IMR-90 (cell line): Measurements from ENCODE around the gene TIMM50. TPM values are rescaled to one million over a fixed set of nuclear protein-coding genes. Genes with fewer than 3 reads are reported as not detected.

Experiments used
- ATAC-seq: fragments of 200-7000 bp; cut with Tn5 transposase; 2 replicates; pipeline ENCODE4 v1.9.1; 2020; ENCODE audit warnings: low read depth, mild to moderate bottlenecking, moderate library complexity
- BruUV-seq: library from RNA; stranded (reverse); fragments of 400-500 nt; replicated peaks from 2 replicates; lab custom pipeline; 2021; lab: Mats Ljungman, UMichigan
- CTCF ChIA-PET: fragments of 300-600 bp; formaldehyde crosslinking; extraction: SDS; loops from one replicate; lab custom pipeline; 2021; ENCODE audit warnings: antibody characterized with exemption; lab: Yijun Ruan, JAX
- POLR2A ChIA-PET: fragments of 300-600 bp; sonication (Branson Sonifier 250); formaldehyde crosslinking; loops from one replicate; lab custom pipeline; 2022; ENCODE audit warnings: antibody characterized with exemption; ENCODE audit not compliant: unreplicated experiment; lab: Charles Lee
- DNase-seq: peaks from one replicate; pipeline ENCODE4 v3.0.0; 2013
- H2AFZ ChIP-seq: replicated peaks from 2 replicates; pipeline ENCODE3; 2013; ENCODE audit warnings: low read length, mild to moderate bottlenecking; ENCODE audit not compliant: poor library complexity
- H2AK5ac ChIP-seq: 2 replicates; pipeline ENCODE4 v1.6.1; 2013; ENCODE audit warnings: low read depth, low read length, inconsistent platforms
- H2AK9ac ChIP-seq: replicated peaks from 2 replicates; pipeline ENCODE3; 2013; ENCODE audit warnings: mild to moderate bottlenecking, low read depth, low read length, moderate library complexity; ENCODE audit not compliant: poor library complexity
- H2BK120ac ChIP-seq: 2 replicates; pipeline ENCODE4 v1.6.1; 2013; ENCODE audit warnings: low read depth, low read length, inconsistent platforms
- H2BK15ac ChIP-seq: 3 replicates; pipeline ENCODE4 v1.6.1; 2013; ENCODE audit warnings: low read depth, low read length, inconsistent platforms
- H2BK20ac ChIP-seq: 2 replicates; pipeline ENCODE4 v1.6.1; 2013; ENCODE audit warnings: low read depth, mild to moderate bottlenecking, inconsistent platforms, low read length, moderate library complexity
- H2BK5ac ChIP-seq: 2 replicates; pipeline ENCODE4 v1.6.1; 2013; ENCODE audit warnings: mild to moderate bottlenecking, low read depth, low read length, inconsistent platforms; ENCODE audit not compliant: poor library complexity, severe bottlenecking
- H3K14ac ChIP-seq: replicated peaks from 2 replicates; pipeline ENCODE4 v1.6.1; 2013; ENCODE audit warnings: low read depth, low read length, inconsistent platforms
- H3K18ac ChIP-seq: 2 replicates; pipeline ENCODE4 v1.6.1; 2013; ENCODE audit warnings: low read depth, low read length, control low read depth
- H3K23ac ChIP-seq: 2 replicates; pipeline ENCODE4 v1.6.1; 2013; ENCODE audit warnings: low read depth, low read length, inconsistent platforms
- H3K27ac ChIP-seq: 2 replicates; pipeline ENCODE4 v1.5.1; 2013; ENCODE audit warnings: mild to moderate bottlenecking, control low read depth, low read length; ENCODE audit not compliant: insufficient read depth
- H3K27me3 ChIP-seq: 2 replicates; pipeline ENCODE4 v1.6.1; 2013; ENCODE audit warnings: low read length; ENCODE audit not compliant: control insufficient read depth, insufficient read depth
- H3K36me3 ChIP-seq: 2 replicates; pipeline ENCODE4 v1.6.1; 2013; ENCODE audit warnings: low read length, mixed read lengths; ENCODE audit not compliant: control insufficient read depth, insufficient read depth
- H3K4ac ChIP-seq: 2 replicates; pipeline ENCODE4 v1.6.1; 2013; ENCODE audit warnings: low read depth, low read length, inconsistent platforms
- H3K4me1 ChIP-seq: 2 replicates; pipeline ENCODE4 v1.6.1; 2013; ENCODE audit warnings: low read length, mixed read lengths; ENCODE audit not compliant: control insufficient read depth, insufficient read depth
- H3K4me2 ChIP-seq: 2 replicates; pipeline ENCODE4 v1.6.1; 2013; ENCODE audit warnings: low read depth, mild to moderate bottlenecking, control low read depth, low read length, moderate library complexity
- H3K4me3 ChIP-seq: 2 replicates; pipeline ENCODE4 v1.5.1; 2013; ENCODE audit warnings: low read depth, mild to moderate bottlenecking, control low read depth, low read length, moderate library complexity; ENCODE audit not compliant: insufficient read depth
- H3K56ac ChIP-seq: 2 replicates; pipeline ENCODE4 v1.6.1; 2013; ENCODE audit warnings: low read length, inconsistent platforms; ENCODE audit not compliant: insufficient read depth; ENCODE audit errors: extremely low read depth
- H3K79me1 ChIP-seq, 2 experiments: 2 replicates each; pipeline ENCODE4 v1.6.1; 2013; ENCODE audit warnings: low read length in 2 of 2, inconsistent platforms in 1 of 2, low read depth in 1 of 2
- H3K9ac ChIP-seq: 2 replicates; pipeline ENCODE4 v1.6.1; 2013; ENCODE audit warnings: low read depth, low read length, control low read depth
- H3K9me1 ChIP-seq: 2 replicates; pipeline ENCODE4 v1.6.1; 2013; ENCODE audit warnings: low read length, inconsistent platforms; ENCODE audit not compliant: insufficient read depth
- H3K9me3 ChIP-seq: 2 replicates; pipeline ENCODE4 v1.6.1; 2013; ENCODE audit warnings: low read length; ENCODE audit not compliant: control insufficient read depth, insufficient read depth
- H4K20me1 ChIP-seq: 2 replicates; pipeline ENCODE4 v1.6.1; 2013; ENCODE audit warnings: low read length, inconsistent platforms; ENCODE audit not compliant: insufficient read depth
- H4K5ac ChIP-seq: 2 replicates; pipeline ENCODE4 v1.6.1; 2013; ENCODE audit warnings: mild to moderate bottlenecking, low read depth, low read length, control low read depth
- H4K8ac ChIP-seq, 2 experiments: 2 replicates each; pipeline ENCODE4 v1.6.1; 2013; ENCODE audit warnings: low read depth in 2 of 2, low read length in 2 of 2, control low read depth in 1 of 2, inconsistent platforms in 1 of 2
- H4K91ac ChIP-seq: 2 replicates; pipeline ENCODE4 v1.6.1; 2013; ENCODE audit warnings: low read depth, low read length, inconsistent platforms; ENCODE audit not compliant: insufficient read depth
- BHLHE40 ChIP-seq: fragments of 150-350 bp; IDR thresholded peaks from 2 replicates; pipeline ENCODE4 v1.6.1; 2016; ENCODE audit warnings: mild to moderate bottlenecking, low read depth, low read length
- CEBPB ChIP-seq: IDR thresholded peaks from 2 replicates; pipeline ENCODE4 v1.6.1; 2012; ENCODE audit warnings: low read depth, low read length, improper control_type of control experiment
- CHD1 ChIP-seq: IDR thresholded peaks from 2 replicates; pipeline ENCODE4 v1.6.1; 2012; ENCODE audit warnings: low read depth, low read length, improper control_type of control experiment
- FOS ChIP-seq: fragments of 150-350 bp; IDR thresholded peaks from 2 replicates; pipeline ENCODE4 v1.6.1; 2016; ENCODE audit warnings: low read depth, low read length
- MAFK ChIP-seq: IDR thresholded peaks from 2 replicates; pipeline ENCODE4 v1.6.1; 2012; ENCODE audit warnings: low read depth, low read length, improper control_type of control experiment
- MAZ ChIP-seq: IDR thresholded peaks from 2 replicates; pipeline ENCODE4 v1.6.1; 2012; ENCODE audit warnings: low read depth, mild to moderate bottlenecking, low read length, improper control_type of control experiment, moderate library complexity, borderline replicate concordance
- MXI1 ChIP-seq: IDR thresholded peaks from 2 replicates; pipeline ENCODE4 v1.6.1; 2012; ENCODE audit warnings: low read depth, mild to moderate bottlenecking, low read length, moderate library complexity, borderline replicate concordance
- NFE2L2 ChIP-seq: fragments of 150-350 bp; IDR thresholded peaks from 2 replicates; pipeline ENCODE4 v1.6.1; 2016; ENCODE audit warnings: low read depth, mild to moderate bottlenecking, low read length
- POLR2A ChIP-seq: IDR thresholded peaks from 2 replicates; pipeline ENCODE4 v1.6.1; 2012; ENCODE audit warnings: mild to moderate bottlenecking, low read depth, low read length
- RAD21 ChIP-seq: IDR thresholded peaks from 2 replicates; pipeline ENCODE4 v1.6.1; 2012; ENCODE audit warnings: low read length, improper control_type of control experiment
- RCOR1 ChIP-seq: IDR thresholded peaks from 2 replicates; pipeline ENCODE4 v1.6.1; 2012; ENCODE audit warnings: mild to moderate bottlenecking, low read length, improper control_type of control experiment; ENCODE audit not compliant: insufficient replicate concordance
- RFX5 ChIP-seq: IDR thresholded peaks from 2 replicates; pipeline ENCODE4 v1.8.0; 2012; ENCODE audit warnings: low read depth, mild to moderate bottlenecking, low read length, moderate library complexity
- SMC3 ChIP-seq: fragments of 150-350 bp; IDR thresholded peaks from 2 replicates; pipeline ENCODE4 v1.6.1; 2016; ENCODE audit warnings: low read depth, mild to moderate bottlenecking, antibody characterized with exemption, low read length, moderate library complexity
- WGBS, 2 experiments: methylation state at CpG; one replicate each; pipeline versions ENCODE4 v1.1.5 to v1.1.7; 2013; ENCODE audit warnings: missing lambda C conversion rate in 2 of 2; ENCODE audit not compliant: insufficient read length in 1 of 2; ENCODE audit errors: extremely low coverage in 2 of 2; 5-methylcytosine and 5-hydroxymethylcytosine counted together
- dilution Hi-C: fragments of 300-500 bp; cut with HindIII; formaldehyde crosslinking; loops from one replicate; pipeline ENCODE4 v1.14.3; 2018; ENCODE audit warnings: low sequenced_read_pairs; ENCODE audit not compliant: unreplicated experiment
- in situ Hi-C: fragments of 300-500 bp; cut with MboI; formaldehyde crosslinking; loops from 3 replicates; pipeline ENCODE4 v1.14.3; 2019; ENCODE audit warnings: low sequenced_read_pairs, inconsistent platforms, mixed read lengths
- intact Hi-C: fragments of 100-400 bp; cut with micrococcal nuclease; formaldehyde crosslinking; loops from 2 replicates; pipeline ENCODE4 v1.10.0; 2022
- polyA plus RNA-seq, 3 experiments: library from polyadenylated mRNA; depleted of rRNA; stranded (reverse); fragments of >200 nt; gene quantifications; 2 replicates each; pipeline ENCODE4 v1.2.3, GENCODE V29; 2012; ENCODE audit warnings: low replicate concordance in 1 of 3
- total RNA-seq: library from RNA; depleted of rRNA; stranded (reverse); fragments of >200 nt; gene quantifications from 2 replicates; pipeline ENCODE4 v1.2.3, GENCODE V29; 2012
- TF ChIP-seq, protein P1 (sequence below): fragments of 150-350 bp; IDR thresholded peaks from 2 replicates; pipeline ENCODE4 v1.6.1; 2016; ENCODE audit warnings: low read depth, mild to moderate bottlenecking, low read length, moderate library complexity, borderline replicate concordance
- TF ChIP-seq, protein P2 (sequence below): fragments of 150-350 bp; IDR thresholded peaks from 2 replicates; pipeline ENCODE4 v1.6.1; 2017; ENCODE audit warnings: mild to moderate bottlenecking, antibody characterized with exemption, low read length, low read depth
- TF ChIP-seq, protein P3 (sequence below): conservative IDR thresholded peaks from 2 replicates; pipeline ENCODE4 v1.5.1; 2012; ENCODE audit warnings: mild to moderate bottlenecking, low read depth, low read length, improper control_type of control experiment

The TIMM50 gene
- total and polyA plus RNA-seq, 2 of the 4 experiments (the other 2 are of a cell fraction) = 52.0 to 76.8 TPM

DNA sequence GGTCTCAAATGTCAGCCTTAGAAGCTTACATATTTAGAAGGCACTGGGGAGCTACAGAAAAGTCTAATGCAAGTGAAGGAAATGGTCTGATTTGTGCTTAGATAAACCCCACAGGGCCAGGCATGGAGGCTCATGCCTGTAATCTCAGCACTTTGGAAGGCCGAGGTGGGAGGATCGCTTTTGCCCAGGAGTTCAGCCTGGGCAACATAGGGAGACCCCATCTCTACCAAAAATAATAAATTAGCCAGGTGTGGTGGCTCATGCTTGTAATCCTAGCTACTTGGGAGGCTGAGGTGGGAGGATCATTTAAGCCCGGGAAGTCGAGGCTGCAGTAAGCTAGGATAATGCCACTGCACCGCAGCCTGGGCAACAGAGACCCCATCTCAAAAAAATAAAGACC, 15.4 kb downstream of the TIMM50 start:
- Histone ChIP-seq H3K9me3 (no peaks in the 10 kb centered on the region), H3K4me3 (no peak overlapping the region), H3K9me1 (peaks cover 3% of the 10 kb centered on the region), H3K23ac (no peak overlapping the region), H2AFZ (no peak overlapping the region), H3K4me1 (peaks cover 3% of the 10 kb centered on the region; the same call in 1 of the 2 replicates), H3K4ac (no peak overlapping the region), H3K18ac (no peak overlapping the region), H2AK9ac (no peak overlapping the region), H3K79me1 (no peaks in the 10 kb centered on the region), H2BK15ac (no peak overlapping the region), H4K8ac (no peak overlapping the region), H2BK120ac (no peak overlapping the region), H3K9ac (no peak overlapping the region), H2AK5ac (no peak overlapping the region), H2BK5ac (no peak overlapping the region), H4K5ac (no peak overlapping the region), H3K27ac (no peak overlapping the region), H3K56ac (no peak overlapping the region), H3K4me2 (no peak overlapping the region), H2BK20ac (no peak overlapping the region), H4K20me1 (no peaks in the 10 kb centered on the region), H3K27me3 (peaks cover 35% of the 10 kb centered on the region), H3K14ac (no peak overlapping the region), H4K91ac (no peak overlapping the region), H3K36me3 (0 out of 2 replicates have a peak, but pooled peaks cover 5% of the 10 kb centered on the region)
- no TSS peak for BruUV-seq
- intact Hi-C loops (loop anchor here (5.0 kb wide), 2 partner anchors 36 to 176 kb away; partner anchors contain the start of gene EID2B), in situ Hi-C loops (no loop called here), dilution Hi-C loops (no loop called here)
- no CpG with 5 or more reads among the region's 5 CpGs for WGBS, 2 experiments
- ATAC-seq = no peak
- POLR2A ChIA-PET = no interaction called here
- CTCF ChIA-PET = interaction anchor here (0.5 to 0.6 kb wide), 2 partner anchors 18 to 55 kb away, joined by 4 to 5 read pairs; no protein-coding TSS in a partner anchor
- TF ChIP-seq MXI1 = no peak
- no peak for TF ChIP-seq MAFK
- TF ChIP-seq RFX5 = no peak
- TF ChIP-seq CHD1 = no peak
- TF ChIP-seq BHLHE40 = no peak
- no peak for TF ChIP-seq CEBPB
- TF ChIP-seq, protein P1, sequence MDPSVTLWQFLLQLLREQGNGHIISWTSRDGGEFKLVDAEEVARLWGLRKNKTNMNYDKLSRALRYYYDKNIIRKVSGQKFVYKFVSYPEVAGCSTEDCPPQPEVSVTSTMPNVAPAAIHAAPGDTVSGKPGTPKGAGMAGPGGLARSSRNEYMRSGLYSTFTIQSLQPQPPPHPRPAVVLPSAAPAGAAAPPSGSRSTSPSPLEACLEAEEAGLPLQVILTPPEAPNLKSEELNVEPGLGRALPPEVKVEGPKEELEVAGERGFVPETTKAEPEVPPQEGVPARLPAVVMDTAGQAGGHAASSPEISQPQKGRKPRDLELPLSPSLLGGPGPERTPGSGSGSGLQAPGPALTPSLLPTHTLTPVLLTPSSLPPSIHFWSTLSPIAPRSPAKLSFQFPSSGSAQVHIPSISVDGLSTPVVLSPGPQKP = no peak
- TF ChIP-seq POLR2A = no peak
- no peak for TF ChIP-seq RCOR1
- TF ChIP-seq, protein P2, sequence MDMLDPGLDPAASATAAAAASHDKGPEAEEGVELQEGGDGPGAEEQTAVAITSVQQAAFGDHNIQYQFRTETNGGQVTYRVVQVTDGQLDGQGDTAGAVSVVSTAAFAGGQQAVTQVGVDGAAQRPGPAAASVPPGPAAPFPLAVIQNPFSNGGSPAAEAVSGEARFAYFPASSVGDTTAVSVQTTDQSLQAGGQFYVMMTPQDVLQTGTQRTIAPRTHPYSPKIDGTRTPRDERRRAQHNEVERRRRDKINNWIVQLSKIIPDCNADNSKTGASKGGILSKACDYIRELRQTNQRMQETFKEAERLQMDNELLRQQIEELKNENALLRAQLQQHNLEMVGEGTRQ = no peak
- TF ChIP-seq NFE2L2 = no peak
- TF ChIP-seq SMC3 = no peak
- TF ChIP-seq, protein P3, sequence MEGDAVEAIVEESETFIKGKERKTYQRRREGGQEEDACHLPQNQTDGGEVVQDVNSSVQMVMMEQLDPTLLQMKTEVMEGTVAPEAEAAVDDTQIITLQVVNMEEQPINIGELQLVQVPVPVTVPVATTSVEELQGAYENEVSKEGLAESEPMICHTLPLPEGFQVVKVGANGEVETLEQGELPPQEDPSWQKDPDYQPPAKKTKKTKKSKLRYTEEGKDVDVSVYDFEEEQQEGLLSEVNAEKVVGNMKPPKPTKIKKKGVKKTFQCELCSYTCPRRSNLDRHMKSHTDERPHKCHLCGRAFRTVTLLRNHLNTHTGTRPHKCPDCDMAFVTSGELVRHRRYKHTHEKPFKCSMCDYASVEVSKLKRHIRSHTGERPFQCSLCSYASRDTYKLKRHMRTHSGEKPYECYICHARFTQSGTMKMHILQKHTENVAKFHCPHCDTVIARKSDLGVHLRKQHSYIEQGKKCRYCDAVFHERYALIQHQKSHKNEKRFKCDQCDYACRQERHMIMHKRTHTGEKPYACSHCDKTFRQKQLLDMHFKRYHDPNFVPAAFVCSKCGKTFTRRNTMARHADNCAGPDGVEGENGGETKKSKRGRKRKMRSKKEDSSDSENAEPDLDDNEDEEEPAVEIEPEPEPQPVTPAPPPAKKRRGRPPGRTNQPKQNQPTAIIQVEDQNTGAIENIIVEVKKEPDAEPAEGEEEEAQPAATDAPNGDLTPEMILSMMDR = no peak
- no peak for TF ChIP-seq FOS
- no peak for TF ChIP-seq MAZ
- TF ChIP-seq RAD21 = no peak
- DNase-seq = no peak
